GM18873 (cell line): ENCODE data around the gene LRRC3C.
A peak's percentile ranks its signal among the peaks of the same experiment; 100 is the strongest.
"Not testable (repeated sequence)": the region's sequence is repeated elsewhere in the genome, so short reads cannot be mapped to it uniquely, and the experiment has no call there.

Experiments used
- ATAC-seq: cut with Tn5 transposase; IDR thresholded peaks from one replicate; pipeline ENCODE4 v1.9.1; 2021; ENCODE audit warnings: mild to moderate bottlenecking, moderate library complexity, moderate number of reproducible peaks; ENCODE audit not compliant: unreplicated experiment, low FRiP score

The LRRC3C gene

GRCh38 chr17:39927101-39927928 lies at the start of gene LRRC3C, which contains the start of gene ORMDL3:
Gene LRRC3C, plus strand, starts transcription at chr17:39927732. Its CDS starts 13,792 bp downstream, at chr17:39941524.
Gene ORMDL3, minus strand, starts transcription at chr17:39927601. Its CDS starts 3,398 bp downstream, at chr17:39924203.
- peak; percentile 72 for ATAC-seq

GRCh38 chr17:39886102-39886501 lies 41.4 kb upstream of the LRRC3C start:
- ATAC-seq, result not testable (repeated sequence)

- no peak for ATAC-seq
Observed at GRCh38 chr17:39887078-39887477, 40.5 kb upstream of the LRRC3C start.

- no peak for ATAC-seq
Observed at GRCh38 chr17:39889200-39889599, 38.3 kb upstream of the LRRC3C start.

- no peak for ATAC-seq
Observed at GRCh38 chr17:39894681-39895376, 32.7 kb upstream of the LRRC3C start.

GRCh38 chr17:39898088-39898487 lies 29.4 kb upstream of the LRRC3C start:
- ATAC-seq, result no peak

GRCh38 chr17:39899215-39899614 lies 28.3 kb upstream of the LRRC3C start:
- ATAC-seq, result no peak

GRCh38 chr17:39902027-39902426 lies 25.5 kb upstream of the LRRC3C start:
- ATAC-seq, result not testable (repeated sequence)

- no peak for ATAC-seq
Observed at GRCh38 chr17:39903158-39903884, 24.2 kb upstream of the LRRC3C start.

- no peak for ATAC-seq
Observed at GRCh38 chr17:39904990-39905288, 22.6 kb upstream of the LRRC3C start.

- no peak for ATAC-seq
Observed at GRCh38 chr17:39908789-39909352, 18.7 kb upstream of the LRRC3C start.

- ATAC-seq, result no peak
Observed at GRCh38 chr17:39913989-39914388, 13.5 kb upstream of the LRRC3C start.

- no peak for ATAC-seq
Observed at GRCh38 chr17:39915559-39915958, 12.0 kb upstream of the LRRC3C start.

GRCh38 chr17:39916918-39917317 lies 10.6 kb upstream of the LRRC3C start:
- ATAC-seq, result no peak

GRCh38 chr17:39919087-39919683 lies 8.3 kb upstream of the LRRC3C start:
- ATAC-seq, result no peak

GRCh38 chr17:39920218-39921210 lies 7.0 kb upstream of the LRRC3C start:
- no peak for ATAC-seq

GRCh38 chr17:39921323-39921722 lies 6.2 kb upstream of the LRRC3C start:
- no peak for ATAC-seq

- no peak for ATAC-seq
Observed at GRCh38 chr17:39922006-39922405, 5.5 kb upstream of the LRRC3C start.

GRCh38 chr17:39923230-39923629 lies 4.3 kb upstream of the LRRC3C start:
- no peak for ATAC-seq
